ENCODE measurements around the gene GAL3ST3.
A peak's percentile ranks its signal among the peaks of the same experiment; 100 is the strongest.

GAL3ST3 gene

GRCh38 chr11:66068923-66069714, 20.2 kb upstream of the GAL3ST3 start:
- peak; percentile 38 to 40 for DNase-seq

DNA sequence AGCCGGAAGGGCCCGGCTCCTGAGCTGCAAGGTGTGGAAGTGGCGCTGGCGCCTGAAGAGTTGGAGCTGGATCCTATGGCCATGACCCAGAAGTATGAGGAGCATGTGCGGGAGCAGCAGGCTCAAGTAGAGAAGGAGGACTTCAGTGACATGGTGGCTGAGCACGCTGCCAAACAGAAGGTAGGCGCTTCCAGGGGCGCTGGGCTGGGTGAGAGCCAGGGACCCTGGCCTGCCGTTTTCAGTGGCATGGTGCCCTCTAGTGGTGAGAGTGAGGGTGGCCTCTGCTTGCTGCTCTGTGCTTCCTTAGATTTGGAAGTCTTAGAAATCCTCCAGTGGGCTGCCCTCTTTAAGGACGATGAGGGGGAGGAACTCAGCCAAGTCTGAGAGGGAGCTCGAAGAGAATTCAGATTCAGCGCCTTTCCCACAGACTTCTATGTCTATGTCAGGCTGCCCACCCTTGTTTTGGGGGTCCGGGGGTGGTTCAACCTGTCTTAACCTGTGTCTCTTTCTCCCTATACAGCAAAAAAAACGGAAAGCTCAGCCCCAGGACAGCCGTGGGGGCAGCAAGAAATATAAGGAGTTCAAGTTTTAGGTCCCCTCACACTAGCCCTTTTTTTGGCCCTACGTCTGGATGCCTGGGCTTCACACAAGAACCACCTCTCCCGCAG, 19.3 kb upstream of the GAL3ST3 start:
- DNase-seq = peak; percentile 73 to 81

DNA sequence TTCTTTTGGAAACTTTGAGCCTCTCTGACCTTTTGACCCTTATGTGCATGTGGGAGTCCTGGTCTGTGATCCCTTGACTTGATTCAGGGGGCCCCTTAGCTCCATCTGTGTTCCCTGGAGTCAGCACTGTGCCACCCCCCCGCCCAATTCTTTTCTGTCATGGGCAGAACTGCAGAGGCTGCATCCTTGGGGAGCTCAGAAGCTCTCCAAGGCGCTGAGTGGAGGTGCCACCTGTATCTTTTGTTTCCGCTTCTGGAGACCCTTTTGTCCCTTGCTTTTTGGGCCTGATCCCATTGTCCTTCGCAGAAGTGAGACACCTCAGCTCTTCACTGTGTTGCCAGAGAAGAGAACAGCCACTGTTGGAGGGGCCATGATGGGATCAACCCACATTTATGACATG, 18.7 kb upstream of the GAL3ST3 start:
- no peak for DNase-seq

GRCh38 chr11:66066751-66067150, 17.8 kb upstream of the GAL3ST3 start:
- DNase-seq = no peak

- no peak for DNase-seq
Measured at GRCh38 chr11:66064571-66064970, 15.6 kb upstream of the GAL3ST3 start.

- DNase-seq = no peak
Measured at GRCh38 chr11:66063900-66064299, 14.9 kb upstream of the GAL3ST3 start.

- DNase-seq = no peak
Measured at GRCh38 chr11:66062408-66062807, 13.4 kb upstream of the GAL3ST3 start.

- no peak for DNase-seq
Measured at GRCh38 chr11:66061268-66061667, 12.3 kb upstream of the GAL3ST3 start.

DNA sequence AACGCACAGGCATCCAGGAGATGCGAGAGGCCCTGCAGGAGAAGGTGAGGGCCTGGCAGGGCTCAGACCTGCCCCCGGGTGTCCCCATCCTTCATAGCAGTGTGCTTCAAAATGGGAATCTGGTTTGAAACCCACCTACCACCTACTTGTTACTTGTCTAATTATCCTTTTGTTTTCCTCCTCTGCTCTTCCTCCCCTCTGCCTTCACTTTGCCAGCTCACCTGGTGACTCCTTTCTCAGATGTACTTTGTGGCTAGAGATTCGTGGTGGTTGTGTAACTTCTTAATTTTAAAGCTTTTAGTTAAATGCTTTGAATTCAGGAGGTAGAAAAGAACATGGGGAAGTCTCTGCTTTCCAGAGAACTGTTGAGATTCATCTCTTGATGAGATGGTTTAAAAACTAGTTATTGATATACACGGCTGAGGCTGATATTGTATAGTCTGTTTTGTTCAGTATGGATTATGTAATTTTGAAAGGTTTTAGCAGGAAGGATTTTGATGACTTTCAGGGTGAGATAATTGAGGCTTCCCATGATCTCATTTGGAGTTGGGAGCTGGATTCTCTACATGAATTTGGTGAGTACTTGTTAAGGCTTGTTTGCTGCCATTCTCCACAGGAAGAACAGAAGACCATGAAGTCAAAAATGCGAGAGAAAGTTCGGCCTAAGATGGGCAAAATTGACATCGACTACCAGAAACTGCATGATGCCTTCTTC, 11.2 kb upstream of the GAL3ST3 start:
- DNase-seq = no peak

GRCh38 chr11:66056501-66056900, 7.5 kb upstream of the GAL3ST3 start:
- no peak for DNase-seq

DNA sequence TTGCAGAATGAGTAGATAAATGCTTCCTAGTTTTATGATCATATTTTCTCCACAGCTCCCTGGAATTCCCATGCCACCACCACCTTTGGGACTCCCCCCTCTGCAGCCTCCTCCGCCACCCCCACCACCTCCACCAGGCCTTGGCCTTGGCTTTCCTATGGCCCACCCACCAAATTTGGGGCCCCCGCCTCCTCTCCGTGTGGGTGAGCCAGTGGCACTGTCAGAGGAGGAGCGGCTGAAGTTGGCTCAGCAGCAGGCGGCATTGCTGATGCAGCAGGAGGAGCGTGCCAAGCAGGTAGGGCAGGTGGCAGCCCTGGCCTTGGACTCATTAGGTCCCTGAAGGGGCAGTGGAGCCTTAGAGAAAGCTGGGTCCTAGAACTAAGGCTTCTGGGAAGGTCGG, 6.1 kb upstream of the GAL3ST3 start:
- DNase-seq = no peak

- DNase-seq = no peak
Measured at GRCh38 chr11:66052664-66052982, 3.7 kb upstream of the GAL3ST3 start.

DNA sequence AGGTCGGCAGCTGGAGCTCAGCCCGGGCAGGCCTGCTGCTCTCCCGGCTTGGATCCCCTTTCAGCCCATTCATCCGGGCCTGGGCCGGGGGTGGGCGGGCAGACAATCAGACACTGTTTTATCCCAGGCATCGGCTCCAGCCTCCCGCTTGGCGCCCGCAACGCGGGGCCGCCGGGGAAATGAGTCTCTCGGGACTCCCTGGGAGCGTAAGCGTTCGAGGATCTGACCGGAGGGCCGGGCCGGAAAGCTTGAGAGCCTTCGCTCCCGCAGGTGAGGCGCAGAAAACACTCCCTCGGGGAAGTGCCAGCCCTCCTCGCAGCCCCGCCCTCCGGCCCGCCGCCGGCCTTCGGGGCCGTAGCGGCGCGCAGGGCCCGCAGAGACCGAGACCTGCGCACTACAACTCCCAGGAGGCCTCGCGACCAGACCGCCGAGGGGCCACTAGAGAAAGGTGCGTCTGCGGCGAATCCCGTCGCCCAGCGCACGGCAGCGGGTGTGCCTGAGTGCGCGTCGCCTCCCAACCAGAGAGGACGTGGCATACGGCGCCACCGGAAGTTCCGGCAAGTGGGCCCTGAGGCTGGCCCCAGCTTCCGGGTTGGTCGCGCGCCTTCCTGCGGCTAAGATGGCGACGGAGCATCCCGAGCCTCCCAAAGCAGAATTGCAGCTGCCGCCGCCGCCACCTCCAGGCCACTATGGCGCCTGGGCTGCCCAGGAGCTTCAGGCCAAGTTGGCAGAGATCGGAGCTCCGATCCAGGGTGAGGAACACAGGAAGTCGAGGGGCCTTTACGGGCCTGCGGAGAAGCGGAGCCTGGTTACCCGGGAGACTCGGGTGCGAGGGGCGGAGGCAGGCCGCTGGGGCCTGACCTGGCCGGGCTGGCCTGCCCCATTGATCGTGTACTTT, 3.1 kb upstream of the GAL3ST3 start, which contains the start of gene SF3B2:
SF3B2 (plus strand) TSS at position 599 of the 898 bp plus-strand sequence; CDS start at position 620, 21 bp downstream.
- DNase-seq = peak; percentile 93 to 95

- no peak for DNase-seq
Measured at GRCh38 chr11:66051371-66051765, 2.4 kb upstream of the GAL3ST3 start.

DNA sequence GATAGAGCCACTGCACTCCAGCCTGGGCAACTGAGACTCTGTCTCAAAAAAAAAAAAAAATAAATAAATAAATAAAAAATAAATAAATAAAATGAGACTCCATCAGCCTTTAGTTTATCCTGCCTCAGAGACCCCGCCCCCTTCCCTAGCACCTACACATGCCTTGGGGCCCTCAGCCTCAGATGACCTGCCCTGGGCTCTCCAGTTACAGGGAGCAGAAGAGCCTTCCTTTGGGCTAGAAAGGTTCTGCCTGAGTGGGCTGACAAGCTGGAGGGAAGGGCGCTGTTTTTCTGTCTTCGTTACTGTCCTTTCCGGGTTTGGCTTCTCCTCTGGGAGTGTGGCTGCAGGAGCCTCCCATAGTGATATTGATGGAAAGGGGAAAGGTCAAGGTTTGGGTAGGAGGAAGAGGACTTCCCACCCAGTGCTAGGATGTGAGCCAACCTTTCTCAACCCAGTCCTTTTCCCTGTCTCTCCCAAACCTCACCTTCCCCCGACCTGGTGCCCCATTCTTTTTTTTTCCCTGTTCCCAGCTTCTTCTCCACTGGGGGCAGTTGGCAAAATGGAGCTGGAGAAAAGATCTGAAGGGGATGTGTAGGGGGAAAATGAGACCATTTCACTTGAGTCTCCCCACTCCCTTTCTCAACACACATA, 1.7 kb upstream of the GAL3ST3 start:
- DNase-seq = no peak

DNA sequence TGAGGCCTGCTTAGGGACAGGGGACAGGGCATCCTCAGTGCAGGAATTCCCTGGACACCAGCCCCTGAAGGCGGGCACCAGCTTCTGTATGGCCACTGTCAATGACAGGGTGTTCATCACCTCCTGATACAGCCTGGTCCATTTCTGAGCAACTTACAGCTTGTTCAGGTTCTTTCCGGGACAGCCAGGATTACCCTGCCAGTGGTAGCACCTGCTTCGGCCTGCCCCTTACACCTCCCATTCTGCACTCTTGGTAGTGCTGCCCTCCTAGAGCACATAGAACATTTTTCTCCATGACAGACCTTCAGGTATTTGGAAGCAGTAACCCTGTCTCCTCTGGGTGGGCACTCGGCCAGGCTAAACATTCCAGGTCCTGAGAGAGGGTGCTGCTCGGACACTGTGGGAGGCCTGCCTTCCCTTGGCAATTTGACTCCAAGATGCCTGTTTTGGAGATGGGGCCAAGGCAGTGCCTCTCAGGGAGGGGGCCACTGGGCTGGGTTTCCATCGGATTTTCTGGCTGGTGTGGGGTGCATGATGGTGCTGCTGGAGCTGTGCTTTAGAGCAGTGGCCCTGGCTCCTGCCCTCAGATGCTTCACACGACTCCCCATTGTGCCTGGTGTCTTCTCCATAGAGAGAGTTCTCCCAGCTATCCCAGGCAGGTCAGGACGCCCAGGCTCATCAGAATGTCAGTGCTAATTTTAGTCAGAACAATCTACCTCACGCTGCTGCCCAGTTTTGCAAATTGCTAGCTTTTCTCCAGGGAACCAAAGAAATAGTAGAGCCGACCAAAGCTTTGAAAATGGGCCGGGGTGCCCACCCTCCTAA, 1.2 kb downstream of the GAL3ST3 start:
- no peak for DNase-seq

- no peak for DNase-seq
Measured at GRCh38 chr11:66046901-66047300, 2.1 kb downstream of the GAL3ST3 start.

DNA sequence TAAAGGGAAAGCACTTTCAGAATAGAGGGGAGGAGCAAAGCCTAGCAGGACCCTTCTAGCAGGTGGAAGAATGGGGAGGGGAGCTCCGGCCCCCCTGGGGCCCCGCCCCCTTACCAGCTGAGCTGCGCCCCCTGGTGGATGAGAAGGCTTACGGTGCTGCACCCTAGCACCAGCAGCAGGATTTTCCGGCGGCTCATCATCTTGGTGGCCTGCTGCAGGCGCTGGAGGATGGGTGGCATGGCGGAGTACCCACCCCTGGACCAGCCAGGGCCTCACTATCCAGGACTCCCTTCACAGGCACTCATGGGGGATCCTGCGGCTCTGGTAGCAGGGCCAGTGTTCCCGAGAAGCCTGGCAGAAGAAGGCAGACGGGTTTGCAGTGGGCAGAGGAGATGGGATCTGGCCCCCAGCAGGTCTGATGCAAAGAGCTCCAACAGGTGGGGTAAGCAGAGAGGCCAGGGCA, 3.8 kb downstream of the GAL3ST3 start:
- peak; percentile 84 to 87 for DNase-seq

GRCh38 chr11:66044757-66045156, 4.2 kb downstream of the GAL3ST3 start:
- DNase-seq = peak; percentile 27 to 41

- no peak for DNase-seq
Measured at GRCh38 chr11:66042996-66043906, 5.7 kb downstream of the GAL3ST3 start.

Data from activated CD4-positive, alpha-beta T cell treated with anti-CD3 and anti-CD28 coated beads for 4 hours (primary cell).